Kidney (tissue), 14 donors: ENCODE measurements around the gene LDLRAP1. TPM values are rescaled to one million over a fixed set of nuclear protein-coding genes. Genes with fewer than 3 reads are reported as not detected.
A peak's percentile ranks its signal among the peaks of the same experiment; 100 is the strongest.

Source experiments
- DNase-seq, 5 donors: peaks; one replicate each; pipeline ENCODE4 v3.0.0-alpha.2; 2013 to 2020
- FAIRE-seq: peaks from 2 replicates; lab custom pipeline; 2012; peaks lifted over from hg19 to GRCh38; lab: Jason Lieb, UNC
- H3K27ac ChIP-seq, 2 donors: one replicate each; pipeline ENCODE4 v1.7.0; 2013; ENCODE audit warnings: low read depth in 2 of 2, low read length in 2 of 2, inconsistent platforms in 1 of 2
- H3K27me3 ChIP-seq: one replicate; pipeline ENCODE4 v1.7.1; 2013; ENCODE audit warnings: low read length, inconsistent platforms; ENCODE audit not compliant: control insufficient read depth, insufficient read depth
- H3K36me3 ChIP-seq, 3 donors: one replicate each; pipeline versions ENCODE4 v1.7.0 to v1.7.1; 2013; ENCODE audit warnings: low read length in 3 of 3, control low read depth in 1 of 3, inconsistent platforms in 1 of 3; ENCODE audit not compliant: insufficient read depth in 3 of 3, control insufficient read depth in 2 of 3
- H3K4me1 ChIP-seq, 3 donors: one replicate each; pipeline versions ENCODE4 v1.7.0 to v1.7.1; 2013; ENCODE audit warnings: low read length in 3 of 3, inconsistent platforms in 1 of 3, low read depth in 1 of 3; ENCODE audit not compliant: control insufficient read depth in 2 of 3, insufficient read depth in 2 of 3
- H3K4me3 ChIP-seq, 3 donors: one replicate each; pipeline versions ENCODE4 v1.7.0 to v1.8.1; 2013; ENCODE audit warnings: low read length in 3 of 3, control low read depth in 1 of 3, inconsistent platforms in 1 of 3
- H3K9ac ChIP-seq, 3 donors: one replicate each; pipeline versions ENCODE4 v1.7.0 to v1.7.1; 2013; ENCODE audit warnings: low read length in 3 of 3, control low read depth in 1 of 3, inconsistent platforms in 1 of 3
- H3K9me3 ChIP-seq, 3 donors: one replicate each; pipeline versions ENCODE4 v1.7.0 to v1.7.1; 2013; ENCODE audit warnings: low read length in 3 of 3, control low read depth in 1 of 3, inconsistent platforms in 1 of 3; ENCODE audit not compliant: control insufficient read depth in 2 of 3, insufficient read depth in 1 of 3
- CTCF ChIP-seq: IDR thresholded peaks from 3 replicates; pipeline ENCODE4 v1.5.1; 2012; ENCODE audit warnings: mild to moderate bottlenecking, moderate library complexity, borderline replicate concordance; ENCODE audit not compliant: insufficient read depth; ENCODE audit errors: extremely low read depth
- intact Hi-C: fragments of 100-400 bp; cut with DNase I; formaldehyde crosslinking; loops from one replicate; pipeline ENCODE4 v1.11.1; 2022
- polyA plus RNA-seq: library from polyadenylated mRNA; stranded (reverse); fragments of 350-450 nt; fragmentation: Illumina TruSeq; extraction: RNeasy Lipid Tissue Mini Kit (QIAGEN cat#74804); gene quantifications from one replicate; pipeline ENCODE4 v1.2.3, GENCODE V29; 2014; ENCODE audit warnings: low read depth, low replicate concordance; ENCODE audit not compliant: insufficient read depth
- total RNA-seq: library from RNA; stranded (reverse); fragmentation: NEBNext Ultra II Directional; extraction: Animal tissue kit (Norgen Biotek cat#: 25700); gene quantifications from one replicate; pipeline ENCODE4 v1.2.1, GENCODE V29; 2021
- donor health status: control.
- donor health status: control.
- donor health status: control.
- donor health status: control.
- donor health status: control.
- donor health status: DM: yes; HTN: yes; CAD: no.
- donor health status: Normal renal cell carcinoma (clear cell type).

LDLRAP1 gene
- total and polyA plus RNA-seq, 2 donors from 2014 or later = 14.4 to 26.2 TPM

- Histone ChIP-seq H3K9me3 (no peaks in the 10 kb centered on the region), H3K4me1 (peaks cover 2 to 17% (median 6%) of the 10 kb centered on the region in 3 donors), H3K27ac (no peak overlapping the region), H3K9ac (no peak overlapping the region), H3K4me3 (no peak overlapping the region), H3K36me3 (peaks cover 0 to 3% (median 0%) of the 10 kb centered on the region in 3 donors), H3K27me3 (no peaks in the 10 kb centered on the region)
- intact Hi-C loops = no loop called here
- DNase-seq = peak in 1 of 5 donors; percentile 64
- no peak for TF ChIP-seq CTCF
- FAIRE-seq = no peak
Measured at GRCh38 chr1:25570798-25571521, 27.6 kb downstream of the LDLRAP1 start.

GRCh38 chr1:25571522-25571970, 28.1 kb downstream of the LDLRAP1 start:
- no peaks in the 10 kb centered on the region for H3K27me3 ChIP-seq
- FAIRE-seq (no peak), DNase-seq (peak in 1 of 5 donors; percentile 36)
- H3K36me3 ChIP-seq = peaks cover 0 to 3% (median 0%) of the 10 kb centered on the region in 3 donors
- TF ChIP-seq CTCF = no peak
- intact Hi-C loops = no loop called here
- H3K27ac ChIP-seq = no peak overlapping the region
- no peak overlapping the region for H3K9ac ChIP-seq
- peaks cover 2 to 15% (median 6%) of the 10 kb centered on the region in 3 donors for H3K4me1 ChIP-seq
- no peaks in the 10 kb centered on the region for H3K9me3 ChIP-seq
- no peak overlapping the region for H3K4me3 ChIP-seq

- H3K4me3 ChIP-seq = no peak overlapping the region
- no peak overlapping the region for H3K27ac ChIP-seq
- H3K9me3 ChIP-seq = no peaks in the 10 kb centered on the region
- H3K27me3 ChIP-seq = no peaks in the 10 kb centered on the region
- intact Hi-C loops = no loop called here
- no peak for FAIRE-seq
- DNase-seq = peak in 1 of 5 donors; percentile 54
- H3K36me3 ChIP-seq = peaks cover 0 to 2% (median 0%) of the 10 kb centered on the region in 3 donors
- TF ChIP-seq CTCF = no peak
- no peak overlapping the region for H3K9ac ChIP-seq
- peaks cover under 1 to 15% (median 6%) of the 10 kb centered on the region in 3 donors for H3K4me1 ChIP-seq
Measured at GRCh38 chr1:25572107-25572506, 28.7 kb downstream of the LDLRAP1 start.
